M059J (cell line): ENCODE results near the gene PGD. TPM values are rescaled to one million over a fixed set of nuclear protein-coding genes. Genes with fewer than 3 reads are reported as not detected.
"Not testable (repeated sequence)": the region's sequence is repeated elsewhere in the genome, so short reads cannot be mapped to it uniquely, and the experiment has no call there.

ENCODE experiments used
- DNase-seq: peaks from one replicate; pipeline ENCODE4 v3.0.0-alpha.2; 2012; ENCODE audit warnings: low read depth
- total RNA-seq: library from RNA; depleted of rRNA; stranded (reverse); fragments of >200 nt; shearing (Covaris generic); gene quantifications from 2 replicates; pipeline ENCODE4 v1.2.3, GENCODE V29; 2014

PGD gene
- total RNA-seq, 1 experiment from 2014 or later, result 62.3 TPM

DNA sequence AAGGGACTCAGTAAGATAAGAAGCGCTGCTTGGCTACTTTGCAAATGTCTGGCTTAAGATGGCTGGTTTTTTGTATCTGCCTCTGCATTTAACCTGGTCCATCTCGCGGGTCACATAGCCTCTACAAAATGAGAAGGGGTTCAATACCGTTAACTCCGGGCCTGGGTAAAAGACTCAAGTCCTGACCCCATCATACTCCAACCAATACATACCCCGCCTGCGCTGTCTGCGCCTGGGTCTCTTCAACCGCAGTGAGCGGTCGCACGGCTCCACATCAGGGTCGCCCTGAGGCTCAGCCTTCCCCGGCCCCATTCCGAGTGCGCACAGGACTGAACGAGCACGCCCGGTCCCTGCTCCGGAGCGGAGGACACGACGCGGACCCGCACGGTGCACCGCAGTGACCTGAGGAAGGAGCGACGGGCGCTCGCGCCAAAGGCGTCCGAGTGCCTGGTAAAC lies 558 bp upstream of the PGD start:
- peak; percentile 31 for DNase-seq

DNA sequence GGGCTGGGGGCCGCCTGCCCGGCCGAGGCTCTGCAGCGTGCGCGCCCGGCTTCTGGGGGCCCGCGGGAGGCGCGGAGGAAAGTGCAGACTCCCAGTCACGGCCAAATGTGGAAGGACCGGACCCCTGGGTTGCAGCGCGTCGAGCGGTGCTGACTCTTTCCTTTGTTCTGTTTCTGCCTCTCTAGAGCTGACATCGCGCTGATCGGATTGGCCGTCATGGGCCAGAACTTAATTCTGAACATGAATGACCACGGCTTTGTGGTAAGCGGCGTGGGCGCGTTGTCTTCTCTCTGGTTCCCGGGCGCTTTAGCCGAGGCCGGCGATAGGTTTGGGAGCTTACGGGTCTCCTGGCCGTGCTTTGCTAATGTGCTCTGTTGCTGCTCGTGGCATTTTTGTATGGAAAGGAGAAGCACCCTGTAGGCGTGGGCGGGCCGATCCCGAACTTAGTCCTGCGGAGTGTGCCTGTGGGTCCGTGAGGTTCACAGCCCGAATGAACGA lies 629 bp downstream of the PGD start:
- DNase-seq, result peak; percentile 61

DNA sequence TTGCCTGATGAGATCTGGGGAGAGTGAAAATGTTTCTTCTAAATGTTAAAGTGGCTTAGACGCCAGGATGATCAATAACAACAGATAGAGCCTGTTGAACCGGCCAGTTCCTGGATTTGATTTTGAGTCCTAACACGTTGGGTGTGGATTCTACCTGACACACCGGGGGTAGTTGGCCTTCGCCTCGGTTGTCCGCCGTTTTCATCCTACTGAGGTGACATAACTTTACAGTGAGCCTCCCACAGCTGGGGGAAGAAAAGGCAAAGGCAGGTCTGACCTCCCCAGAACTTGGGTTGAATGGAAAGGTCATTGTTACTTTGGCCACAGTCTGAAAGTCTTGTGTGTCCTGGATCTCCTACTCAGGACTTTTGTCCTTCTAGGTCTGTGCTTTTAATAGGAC lies 1.1 kb downstream of the PGD start:
- DNase-seq, result no peak

DNA sequence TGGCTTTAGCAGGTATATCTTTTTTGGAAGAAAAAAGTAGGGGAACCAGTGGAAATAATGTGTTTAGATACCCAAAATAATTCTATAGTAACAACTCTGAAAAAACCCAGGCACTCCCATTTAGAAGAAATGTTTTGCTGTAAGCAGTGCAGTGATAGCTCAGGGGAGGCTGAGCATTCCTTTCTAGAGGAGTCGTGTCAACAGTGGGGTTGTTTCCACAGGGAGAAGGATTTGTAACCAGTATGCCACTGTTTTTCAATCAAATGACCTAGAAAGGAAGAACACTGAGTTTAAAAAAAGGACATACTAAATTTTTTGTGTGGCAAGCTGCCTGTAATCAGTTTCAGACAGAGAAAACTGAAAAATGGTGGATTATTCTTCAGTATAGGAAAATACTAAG lies 2.4 kb downstream of the PGD start:
- DNase-seq, result peak; percentile 51

DNA sequence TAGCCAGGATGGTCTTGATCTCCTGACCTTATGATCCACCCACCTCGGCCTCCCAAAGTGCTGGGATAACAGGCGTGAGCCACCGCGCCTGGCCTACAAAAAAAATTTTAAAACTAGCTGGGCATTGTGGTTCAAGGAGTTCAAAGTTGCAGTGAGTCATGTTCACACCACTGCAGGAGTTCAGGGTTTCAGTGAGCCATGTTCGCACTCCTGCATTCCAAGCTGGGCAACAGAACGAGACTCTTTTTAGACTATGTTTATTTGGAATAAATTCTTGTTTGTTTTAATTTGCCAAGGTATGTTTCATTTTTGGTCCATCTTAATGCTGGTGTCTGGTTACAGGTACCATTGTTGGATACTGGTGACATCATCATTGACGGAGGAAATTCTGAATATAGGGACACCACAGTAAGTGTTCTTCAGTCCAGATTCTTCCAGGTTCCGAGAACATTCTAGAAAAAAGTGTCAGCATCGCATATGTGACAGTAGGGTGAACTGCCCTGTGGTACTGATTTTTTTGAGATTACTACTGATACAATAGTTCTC lies 3.9 kb downstream of the PGD start:
- DNase-seq, result peak; percentile 85

DNA sequence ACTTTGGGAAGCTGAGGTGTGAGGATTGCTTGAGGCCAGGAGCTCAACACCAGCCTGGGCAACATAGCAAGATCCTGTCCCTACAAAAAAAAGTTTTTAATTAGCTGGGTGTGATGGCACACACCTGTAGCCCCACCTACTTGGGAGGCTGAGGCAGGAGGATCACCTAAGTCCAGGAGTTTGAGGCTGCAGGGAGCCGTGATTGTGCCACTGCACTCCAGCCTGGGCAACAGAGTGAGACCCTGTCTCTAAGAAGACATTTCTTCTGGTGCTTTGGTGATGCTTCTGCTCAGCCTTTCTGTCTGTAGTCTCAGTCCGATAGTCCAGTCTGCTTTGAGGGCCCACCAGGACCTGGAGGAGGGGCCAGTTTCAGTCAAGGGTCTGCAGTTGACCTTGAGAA lies 8.3 kb downstream of the PGD start:
- no peak for DNase-seq

DNA sequence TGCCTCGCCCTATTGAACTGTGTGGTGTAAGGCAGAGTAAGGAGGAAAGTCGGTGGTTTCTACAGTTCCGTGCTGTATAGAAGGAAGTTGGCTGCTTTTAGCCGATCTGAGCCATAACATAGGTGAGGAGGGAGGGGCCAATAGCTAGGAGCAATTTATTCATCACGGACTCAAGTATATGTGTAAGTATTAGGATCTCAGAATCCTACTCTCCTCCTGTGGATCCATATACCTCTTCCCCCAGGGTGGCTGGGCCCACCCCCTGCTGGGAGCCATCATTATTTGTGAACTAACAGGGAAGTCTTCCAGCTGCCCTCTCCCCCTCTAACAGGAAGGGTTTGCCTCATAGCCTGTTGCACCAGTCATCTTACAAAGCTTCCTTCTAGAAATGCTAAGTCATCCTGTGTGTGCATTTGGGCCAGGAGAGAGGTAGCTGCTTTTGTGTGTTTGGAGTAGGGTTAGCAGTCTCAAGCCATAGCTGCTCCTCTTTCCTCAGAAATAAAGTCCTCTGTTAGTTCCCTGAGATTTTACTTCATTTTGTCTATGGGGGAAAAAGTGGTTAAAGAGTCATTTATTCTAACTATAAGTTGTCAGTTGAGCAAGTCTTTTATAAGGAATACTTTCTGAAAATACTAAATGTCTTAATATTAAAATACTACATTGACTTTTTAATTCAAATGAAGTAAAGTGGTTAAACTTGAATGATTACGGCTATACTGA lies 16.5 kb downstream of the PGD start:
- peak; percentile 24 for DNase-seq

DNA sequence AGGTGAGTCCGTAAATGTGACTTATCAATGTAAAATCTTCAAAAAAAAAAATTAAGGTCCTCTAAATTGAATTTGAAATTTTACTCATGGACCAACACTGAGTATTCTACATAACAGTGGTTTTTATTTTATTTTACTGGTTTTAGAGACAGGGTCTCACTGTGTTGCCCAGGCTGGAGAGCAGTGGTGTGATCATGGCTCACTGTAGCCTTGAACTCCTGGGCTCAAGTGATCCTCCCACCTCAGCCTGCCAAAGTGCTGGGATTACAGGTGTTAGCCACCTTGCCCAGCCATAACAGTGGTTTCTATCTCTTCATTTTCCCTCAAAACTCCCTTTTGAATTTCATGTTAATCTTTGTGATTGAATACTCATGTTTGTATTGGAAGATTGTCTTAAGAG lies 17.1 kb downstream of the PGD start:
- not testable (repeated sequence) for DNase-seq

DNA sequence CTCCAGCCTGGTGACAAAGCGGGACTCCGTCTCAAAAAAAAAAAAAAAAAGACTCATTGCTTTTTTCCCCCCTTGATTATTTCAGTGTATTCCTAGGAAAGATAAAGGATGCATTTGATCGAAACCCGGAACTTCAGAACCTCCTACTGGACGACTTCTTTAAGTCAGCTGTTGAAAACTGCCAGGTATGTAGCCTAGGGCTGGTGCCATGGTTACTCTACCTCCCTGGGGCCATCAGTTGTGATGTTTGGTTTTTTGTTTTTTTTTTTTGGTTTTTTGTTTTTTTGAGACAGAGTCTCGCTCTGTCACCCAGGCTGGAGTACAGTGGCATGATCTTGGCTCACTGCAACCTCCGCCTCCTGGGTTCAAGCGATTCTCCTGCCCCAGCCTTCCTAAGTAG lies 19.9 kb downstream of the PGD start:
- not testable (repeated sequence) for DNase-seq

DNA sequence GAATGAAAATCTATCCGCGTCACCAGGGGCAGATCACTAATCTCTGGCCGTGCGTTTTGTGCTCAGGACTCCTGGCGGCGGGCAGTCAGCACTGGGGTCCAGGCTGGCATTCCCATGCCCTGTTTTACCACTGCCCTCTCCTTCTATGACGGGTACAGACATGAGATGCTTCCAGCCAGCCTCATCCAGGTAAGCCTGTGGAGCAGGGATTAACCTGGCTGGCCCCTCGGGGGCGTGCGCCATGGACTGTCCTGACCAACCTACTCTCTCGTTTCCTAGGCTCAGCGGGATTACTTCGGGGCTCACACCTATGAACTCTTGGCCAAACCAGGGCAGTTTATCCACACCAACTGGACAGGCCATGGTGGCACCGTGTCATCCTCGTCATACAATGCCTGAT lies 20.5 kb downstream of the PGD start:
- DNase-seq, result no peak

DNA sequence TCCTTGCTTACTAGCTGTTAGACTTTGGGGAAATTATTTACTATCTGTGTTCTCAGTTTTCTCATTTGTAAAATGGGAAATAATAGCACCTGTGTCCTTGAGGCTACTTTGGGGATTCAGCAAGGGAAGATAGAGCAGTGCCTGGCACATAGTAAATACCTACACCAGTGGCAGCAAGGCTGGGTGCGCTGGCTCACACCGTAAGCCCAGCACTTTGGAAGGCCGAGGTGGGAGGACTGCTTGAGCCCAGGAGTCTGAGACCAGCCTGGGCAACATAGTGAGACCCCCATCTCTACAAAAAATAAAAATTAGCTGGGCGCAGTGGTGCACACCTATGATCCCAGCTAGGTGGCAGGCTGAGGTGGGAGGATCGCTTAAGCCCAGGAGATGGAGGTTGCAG lies 22.8 kb downstream of the PGD start:
- DNase-seq, result no peak

DNA sequence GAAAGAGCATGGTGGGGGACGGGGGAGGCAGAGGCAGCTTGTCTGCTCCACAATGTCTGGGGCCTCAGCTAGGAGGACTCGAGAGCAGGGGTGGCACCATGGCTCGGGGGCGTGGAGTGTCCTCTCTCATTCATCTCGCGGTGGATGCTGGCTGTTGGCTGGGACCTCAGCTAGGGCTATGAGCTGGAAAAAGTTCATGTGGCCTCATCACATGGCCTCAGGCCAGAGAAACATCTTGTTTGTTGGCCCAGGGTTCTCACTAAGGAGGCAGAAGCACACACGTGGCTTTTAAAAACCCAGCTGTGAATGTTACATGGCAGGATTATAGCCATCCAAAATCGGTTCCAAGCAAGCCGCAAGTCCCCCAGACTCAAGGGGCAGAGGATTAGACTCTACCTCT lies 25.2 kb downstream of the PGD start:
- DNase-seq, result peak; percentile 39

DNA sequence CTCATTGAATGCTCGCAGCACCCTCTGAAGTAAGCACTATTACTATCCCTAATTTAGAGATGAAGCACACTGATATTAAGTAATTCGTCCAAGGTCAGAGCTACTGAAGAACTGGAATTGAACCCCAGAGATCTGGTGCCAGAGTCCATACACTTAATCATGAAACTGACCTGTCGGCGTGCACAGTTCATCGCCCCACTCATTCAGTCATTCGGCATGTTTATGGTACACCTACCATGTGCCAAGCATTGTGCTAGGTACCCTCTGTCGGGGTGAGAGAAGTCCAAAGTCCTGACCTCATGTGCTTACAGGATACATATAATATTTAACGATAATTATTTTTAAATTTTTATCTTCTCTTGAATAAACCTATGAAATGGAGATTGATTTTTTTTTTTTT lies 25.8 kb downstream of the PGD start:
- DNase-seq, result no peak

DNA sequence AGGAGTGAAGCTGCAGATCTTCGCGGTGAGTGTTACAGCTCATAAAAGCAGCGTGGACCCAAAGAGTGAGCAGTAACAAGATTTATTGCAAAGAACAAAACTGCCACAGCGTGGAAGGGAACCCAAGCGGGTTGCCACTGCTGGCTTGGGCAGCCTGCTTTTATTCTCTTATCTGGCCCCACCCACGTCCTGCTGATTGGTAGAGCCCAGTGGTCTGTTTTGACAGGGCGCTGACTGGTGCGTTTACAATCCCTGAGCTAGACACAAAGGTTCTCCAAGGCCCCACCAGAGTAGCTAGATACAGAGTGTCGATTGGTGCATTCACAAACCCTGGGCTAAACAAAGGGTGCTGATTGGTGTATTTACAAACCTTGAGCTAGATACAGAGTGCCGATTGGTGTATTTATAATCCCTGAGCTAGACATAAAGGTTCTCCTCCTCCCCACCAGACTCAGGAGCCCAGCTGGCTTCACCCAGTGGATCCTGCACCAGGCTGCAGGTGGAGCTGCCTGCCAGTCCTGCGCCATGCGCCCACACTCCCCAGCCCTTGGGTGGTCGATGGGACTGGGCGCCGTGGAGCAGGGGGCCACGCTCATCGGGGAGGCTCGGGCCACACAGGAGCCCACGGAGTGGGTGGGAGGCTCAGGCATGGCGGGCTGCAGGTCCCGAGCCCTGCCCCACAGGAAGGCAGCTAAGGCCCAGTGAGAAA lies 27.1 kb downstream of the PGD start:
- DNase-seq, result not testable (repeated sequence)

DNA sequence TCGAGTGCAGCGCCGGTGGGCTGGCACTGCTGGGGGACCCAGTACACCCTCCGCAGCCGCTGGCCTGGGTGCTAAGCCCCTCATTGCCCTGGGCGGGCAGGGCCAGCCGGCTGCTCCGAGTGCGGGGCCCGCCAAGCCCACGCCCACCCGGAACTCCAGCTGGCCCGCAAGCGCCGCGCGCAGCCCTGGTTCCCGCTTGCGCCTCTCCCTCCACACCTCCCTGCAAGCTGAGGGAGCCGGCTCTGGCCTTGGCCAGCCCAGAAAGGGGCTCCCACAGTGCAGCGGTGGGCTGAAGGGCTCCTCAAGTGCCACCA lies 27.6 kb downstream of the PGD start:
- not testable (repeated sequence) for DNase-seq

DNA sequence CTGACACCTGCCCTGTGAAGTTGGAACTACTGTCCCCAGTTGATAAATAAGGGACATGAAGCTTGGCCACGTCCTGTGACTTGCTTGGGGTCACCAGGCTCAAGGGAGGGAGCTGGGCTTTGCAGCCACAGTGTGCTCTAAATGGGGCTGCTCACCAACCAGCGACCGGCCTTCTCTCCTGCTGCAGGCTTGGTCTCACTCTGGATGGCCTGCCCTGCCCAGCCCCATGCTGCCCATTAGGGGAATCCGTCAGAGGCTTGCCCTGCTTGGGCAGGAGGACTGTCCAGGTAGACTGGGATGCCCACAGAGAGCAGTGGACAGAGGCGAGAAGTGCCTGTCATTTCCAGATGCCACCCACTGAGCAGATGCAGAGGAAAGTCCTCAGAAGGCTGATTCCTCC lies 30.1 kb downstream of the PGD start:
- no peak for DNase-seq

DNA sequence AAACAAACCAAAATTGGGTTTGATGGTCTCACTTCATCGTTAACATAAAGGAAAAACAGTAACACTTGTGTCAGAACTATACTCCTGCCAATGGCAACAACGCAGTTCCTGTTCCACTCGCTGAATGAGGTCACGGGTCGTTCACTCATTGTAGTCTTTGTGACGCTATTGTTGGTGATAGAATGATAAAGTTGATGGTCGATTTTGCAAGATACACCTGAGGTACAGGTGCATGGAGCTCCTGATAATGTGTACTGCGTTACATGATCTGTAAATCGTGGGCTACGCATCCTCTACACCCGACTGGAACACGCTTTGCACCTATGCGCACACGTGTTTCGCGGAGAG lies 31.0 kb downstream of the PGD start:
- no peak for DNase-seq

DNA sequence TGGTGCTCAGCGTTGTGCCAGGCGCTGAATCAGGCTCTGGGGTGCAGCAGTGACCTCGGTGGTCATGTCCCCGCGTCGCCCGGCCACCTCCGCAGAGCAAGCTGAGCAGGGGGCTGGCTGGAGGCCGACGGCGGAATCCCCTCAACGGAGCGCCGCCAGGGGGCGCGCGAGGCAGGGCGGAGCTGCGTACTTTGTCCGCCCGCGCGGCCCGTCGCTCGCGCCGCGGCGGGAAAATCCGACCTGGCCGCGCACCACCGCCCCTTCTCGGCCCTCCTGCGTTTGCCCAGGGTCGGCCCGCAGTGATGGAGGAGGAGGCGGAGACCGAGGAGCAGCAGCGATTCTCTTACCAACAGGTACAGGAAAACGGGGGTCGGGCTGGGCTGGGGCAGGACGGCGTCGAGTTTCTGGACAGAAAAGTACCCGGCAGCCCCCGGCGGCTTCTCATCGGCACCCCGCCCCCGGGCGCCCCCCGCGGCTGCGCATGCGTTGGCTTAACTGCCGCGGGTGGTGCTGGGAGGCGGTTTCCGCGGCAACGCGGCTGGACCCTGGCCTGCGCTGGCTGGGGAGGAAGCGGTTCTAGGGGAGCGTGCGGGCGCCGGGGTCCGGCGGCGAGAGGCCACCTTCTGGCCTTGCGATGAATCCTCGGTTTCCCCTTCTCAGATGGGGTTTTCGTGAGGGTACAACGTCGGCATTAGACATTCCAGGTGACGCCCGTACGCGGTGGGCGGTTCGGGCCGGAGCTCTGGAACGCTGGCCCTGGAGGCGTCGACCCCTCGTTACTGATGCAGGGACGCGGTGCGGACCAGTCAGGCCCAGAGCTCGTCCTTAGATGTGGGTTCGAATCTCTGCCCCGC lies 31.6 kb downstream of the PGD start, which contains the start of gene CENPS:
Gene CENPS (plus strand): TSS at position 218 of the 854 bp plus-strand sequence. CDS start 85 bp downstream, at position 303.
- peak; percentile 86 for DNase-seq

DNA sequence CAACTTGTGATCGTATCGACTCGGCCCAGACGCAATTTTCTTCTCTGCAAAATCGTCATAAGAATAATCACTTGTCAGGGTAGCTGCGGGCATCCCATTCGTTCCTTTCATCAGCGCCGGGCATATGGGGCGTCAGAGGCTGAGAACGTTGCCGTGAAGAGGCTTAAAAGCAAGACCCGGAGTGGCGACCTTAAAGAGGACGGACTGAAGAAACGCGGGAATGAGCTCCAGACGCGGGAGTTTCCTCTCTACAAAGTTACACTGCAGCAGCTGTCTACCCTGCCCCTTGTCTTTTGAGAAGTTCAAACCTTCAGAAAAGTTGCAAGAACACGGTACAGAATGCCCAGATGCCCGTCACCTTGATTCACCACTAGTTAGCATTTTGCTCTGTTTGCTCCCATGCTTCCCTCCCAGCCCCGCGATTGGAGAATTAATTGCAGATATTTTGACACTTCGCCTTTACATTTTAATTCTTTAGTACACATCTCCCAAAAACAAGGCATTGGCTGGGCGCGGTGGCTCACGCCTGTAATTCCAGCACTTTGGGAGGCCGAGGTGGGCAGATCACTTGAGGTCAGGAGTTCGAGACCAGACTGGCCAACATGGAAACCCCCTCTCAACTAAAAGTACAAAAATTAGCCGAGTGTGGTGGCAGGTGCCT lies 32.3 kb downstream of the PGD start:
- peak; percentile 40 for DNase-seq

DNA sequence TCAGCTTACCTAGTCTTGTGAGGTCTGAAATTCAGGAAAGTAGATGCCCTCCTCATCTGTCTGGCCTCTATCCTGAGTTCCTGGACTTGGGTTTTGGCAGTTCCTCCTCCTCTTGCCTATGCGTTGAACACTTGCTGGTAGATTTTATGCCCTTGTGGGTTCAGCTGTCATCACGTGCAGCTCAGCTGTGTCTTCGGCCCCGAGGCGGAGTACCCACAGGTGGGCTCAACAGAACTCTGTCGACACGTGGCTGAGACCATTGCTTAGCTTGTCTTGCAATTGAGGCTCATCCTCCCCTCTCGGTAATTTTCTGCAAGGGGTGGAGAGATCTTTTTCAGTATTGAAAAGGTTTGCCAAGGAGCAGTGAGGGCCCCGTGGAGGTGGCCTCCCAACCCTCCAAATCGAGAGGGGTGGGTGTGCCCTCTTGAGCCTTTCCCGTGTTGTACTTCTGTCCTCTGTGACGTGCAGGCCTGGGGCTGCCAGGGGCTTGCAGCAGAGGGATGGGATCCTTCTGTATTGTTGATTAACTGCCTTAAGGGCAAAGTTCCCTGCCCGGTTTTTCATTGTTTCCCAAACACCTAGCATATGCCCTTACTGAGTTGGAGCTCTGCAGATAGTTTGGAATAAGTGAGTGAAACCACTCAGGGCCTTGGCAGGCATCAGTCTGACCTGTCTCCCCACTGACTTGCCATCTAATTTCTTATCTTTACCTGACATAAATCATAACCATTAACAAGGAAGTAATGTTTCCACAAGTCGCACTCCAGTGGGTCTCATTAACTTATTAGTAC lies 34.2 kb downstream of the PGD start:
- DNase-seq, result no peak

DNA sequence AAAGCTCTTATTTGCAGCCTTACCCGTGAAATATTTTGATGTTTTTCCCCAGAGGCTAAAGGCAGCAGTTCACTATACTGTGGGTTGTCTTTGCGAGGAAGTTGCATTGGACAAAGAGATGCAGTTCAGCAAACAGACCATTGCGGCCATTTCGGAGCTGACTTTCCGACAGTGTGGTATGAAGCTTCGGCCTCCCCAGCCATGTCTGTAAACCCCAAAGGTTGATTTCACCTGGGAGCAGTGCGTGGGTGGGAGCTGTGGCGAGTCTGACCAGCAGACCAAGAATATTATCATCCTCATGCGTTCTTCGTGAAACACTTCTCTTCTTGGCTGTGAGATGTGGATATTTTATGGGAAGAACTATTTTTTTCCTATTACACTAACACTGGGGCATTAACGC lies 34.9 kb downstream of the PGD start:
- DNase-seq, result no peak
